Measurements from ENCODE around the gene SCEL. TPM values are rescaled to one million over a fixed set of nuclear protein-coding genes. Genes with fewer than 3 reads are reported as not detected.

Gene SCEL
- total RNA-seq, 1 donor from 2014 or later = not detected

DNA sequence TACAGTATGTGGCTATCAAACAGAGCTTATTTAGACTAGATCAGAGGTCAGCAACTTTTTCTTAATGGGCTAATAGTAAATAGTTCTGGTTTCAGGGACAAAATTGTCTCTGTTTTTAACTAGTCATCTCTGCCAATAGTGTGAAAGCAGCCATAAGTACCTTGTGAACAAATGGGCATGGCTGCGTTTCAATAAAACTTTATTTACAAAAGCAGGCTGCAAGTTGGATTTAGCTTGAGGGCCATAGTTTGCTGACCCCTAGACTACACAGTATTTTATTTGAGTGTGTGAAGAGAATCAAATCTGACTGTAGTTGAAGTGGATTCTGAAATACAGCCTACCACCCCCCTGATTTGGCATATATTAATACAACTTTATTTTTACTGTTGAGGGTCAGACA lies 75.6 kb downstream of the SCEL start:
- no peak for DNase-seq (ENCODE audit: low spot score)
- TF ChIP-seq, protein P1, sequence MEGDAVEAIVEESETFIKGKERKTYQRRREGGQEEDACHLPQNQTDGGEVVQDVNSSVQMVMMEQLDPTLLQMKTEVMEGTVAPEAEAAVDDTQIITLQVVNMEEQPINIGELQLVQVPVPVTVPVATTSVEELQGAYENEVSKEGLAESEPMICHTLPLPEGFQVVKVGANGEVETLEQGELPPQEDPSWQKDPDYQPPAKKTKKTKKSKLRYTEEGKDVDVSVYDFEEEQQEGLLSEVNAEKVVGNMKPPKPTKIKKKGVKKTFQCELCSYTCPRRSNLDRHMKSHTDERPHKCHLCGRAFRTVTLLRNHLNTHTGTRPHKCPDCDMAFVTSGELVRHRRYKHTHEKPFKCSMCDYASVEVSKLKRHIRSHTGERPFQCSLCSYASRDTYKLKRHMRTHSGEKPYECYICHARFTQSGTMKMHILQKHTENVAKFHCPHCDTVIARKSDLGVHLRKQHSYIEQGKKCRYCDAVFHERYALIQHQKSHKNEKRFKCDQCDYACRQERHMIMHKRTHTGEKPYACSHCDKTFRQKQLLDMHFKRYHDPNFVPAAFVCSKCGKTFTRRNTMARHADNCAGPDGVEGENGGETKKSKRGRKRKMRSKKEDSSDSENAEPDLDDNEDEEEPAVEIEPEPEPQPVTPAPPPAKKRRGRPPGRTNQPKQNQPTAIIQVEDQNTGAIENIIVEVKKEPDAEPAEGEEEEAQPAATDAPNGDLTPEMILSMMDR (IDR thresholded peaks at IDR 0.05; ENCODE audit: unreplicated experiment) = no peak
- Mint-ChIP-seq H3K4me3 (ENCODE audit: unreplicated experiment) (no peak overlapping the region), H3K27ac (ENCODE audit: unreplicated experiment) (no peak overlapping the region), H3K36me3 (ENCODE audit: low read depth, unreplicated experiment) (no peaks in the 10 kb centered on the region), H3K4me1 (ENCODE audit: unreplicated experiment) (no peaks in the 10 kb centered on the region), H3K27me3 (ENCODE audit: unreplicated experiment) (no peaks in the 10 kb centered on the region), H3K9me3 (ENCODE audit: unreplicated experiment) (no peaks in the 10 kb centered on the region)

DNA sequence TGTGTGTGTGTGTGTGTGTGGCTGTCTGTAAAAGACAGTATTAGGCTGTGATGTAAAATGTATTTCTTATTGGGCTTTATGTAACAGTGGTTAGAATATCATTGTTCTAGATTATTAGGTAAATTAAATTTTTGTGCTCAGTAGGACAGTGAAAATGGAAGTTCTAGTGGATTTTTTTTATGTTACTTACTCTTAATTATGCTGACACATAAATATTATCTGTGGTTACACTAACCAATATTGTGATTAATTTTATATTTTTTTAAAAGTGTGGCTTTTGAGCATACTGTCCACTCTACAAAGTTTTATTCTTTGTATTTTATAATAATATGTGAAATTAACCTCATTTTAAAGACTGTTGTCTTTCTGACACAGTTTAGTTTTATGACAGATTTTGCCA lies 80.5 kb downstream of the SCEL start:
- TF ChIP-seq, protein P1 (IDR thresholded peaks at IDR 0.05; ENCODE audit: unreplicated experiment) = no peak
- Mint-ChIP-seq H3K4me3 (ENCODE audit: unreplicated experiment) (no peak overlapping the region), H3K27ac (ENCODE audit: unreplicated experiment) (no peak overlapping the region), H3K36me3 (ENCODE audit: low read depth, unreplicated experiment) (no peaks in the 10 kb centered on the region), H3K4me1 (ENCODE audit: unreplicated experiment) (peaks cover 4% of the 10 kb centered on the region), H3K27me3 (ENCODE audit: unreplicated experiment) (no peaks in the 10 kb centered on the region), H3K9me3 (ENCODE audit: unreplicated experiment) (no peaks in the 10 kb centered on the region)
- no peak for DNase-seq (ENCODE audit: low spot score)

DNA sequence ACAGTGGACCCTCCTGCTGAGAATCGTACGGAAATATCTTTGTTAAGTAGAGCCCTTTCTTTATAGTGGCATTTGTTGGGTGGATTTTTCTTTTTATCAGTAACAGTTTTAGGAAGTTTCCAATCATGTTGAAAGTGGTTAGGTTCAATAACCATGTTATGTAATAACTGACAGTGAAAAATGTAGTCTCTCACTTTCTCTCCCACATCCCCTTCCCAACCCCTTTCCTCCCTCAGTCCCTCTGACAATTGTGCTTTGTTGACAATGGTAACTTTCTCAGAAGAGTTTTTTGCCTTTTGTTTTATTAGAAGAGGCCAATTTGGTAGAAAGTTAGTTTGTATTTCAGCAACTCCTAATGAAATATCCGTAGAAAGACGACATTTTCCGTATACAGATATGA lies 84.1 kb downstream of the SCEL start:
- H3K4me3 Mint-ChIP-seq (ENCODE audit: unreplicated experiment) = no peak overlapping the region
- H3K9me3 Mint-ChIP-seq (ENCODE audit: unreplicated experiment) = no peaks in the 10 kb centered on the region
- peaks cover 4% of the 10 kb centered on the region for H3K4me1 Mint-ChIP-seq (ENCODE audit: unreplicated experiment)
- H3K27me3 Mint-ChIP-seq (ENCODE audit: unreplicated experiment) = no peaks in the 10 kb centered on the region
- no peak overlapping the region for H3K27ac Mint-ChIP-seq (ENCODE audit: unreplicated experiment)
- no peak for DNase-seq (ENCODE audit: low spot score)
- TF ChIP-seq, protein P1 (IDR thresholded peaks at IDR 0.05; ENCODE audit: unreplicated experiment) = no peak
- H3K36me3 Mint-ChIP-seq (ENCODE audit: low read depth, unreplicated experiment) = no peaks in the 10 kb centered on the region

DNA sequence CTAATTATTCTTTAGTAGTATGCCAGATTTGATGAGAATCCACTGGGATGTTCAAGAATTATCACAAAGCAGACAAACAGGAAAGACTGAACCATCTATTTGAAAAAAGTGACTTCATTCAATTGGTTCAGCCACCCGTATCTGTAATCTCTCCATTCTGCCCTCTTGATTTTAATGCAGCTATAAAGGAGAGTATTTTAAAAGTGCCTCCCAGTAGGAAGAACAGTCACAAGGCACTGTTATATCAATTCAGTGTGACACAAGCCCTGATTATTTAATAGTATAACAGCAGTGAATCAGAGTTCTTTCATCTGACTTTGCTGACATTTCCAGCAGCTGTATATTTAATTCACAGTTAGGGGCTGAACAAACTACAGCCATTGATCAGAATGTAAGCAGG lies 84.6 kb downstream of the SCEL start:
- no peak overlapping the region for H3K27ac Mint-ChIP-seq (ENCODE audit: unreplicated experiment)
- H3K27me3 Mint-ChIP-seq (ENCODE audit: unreplicated experiment) = no peaks in the 10 kb centered on the region
- DNase-seq (ENCODE audit: low spot score) = no peak

DNA sequence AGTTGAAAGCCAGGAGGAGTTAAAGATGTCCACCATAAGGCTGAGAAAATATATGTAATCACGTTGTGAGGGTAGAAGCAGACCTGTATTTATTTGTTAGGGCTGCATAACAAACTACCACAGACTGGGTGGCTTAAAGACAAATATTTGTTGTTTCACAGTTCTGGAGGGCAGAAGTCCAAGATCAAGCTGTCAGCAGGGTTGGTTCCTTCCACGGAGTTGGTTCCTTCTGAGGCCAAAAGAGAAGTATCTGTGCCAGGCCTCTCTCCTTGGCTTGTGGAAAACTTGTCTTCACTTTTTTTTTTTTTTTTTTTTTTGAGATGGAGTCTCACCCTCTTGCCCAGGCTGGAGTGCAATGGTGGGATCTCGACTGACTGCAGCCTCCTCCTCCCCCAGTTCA lies 88.3 kb downstream of the SCEL start:
- no peaks in the 10 kb centered on the region for H3K4me1 Mint-ChIP-seq (ENCODE audit: unreplicated experiment)
- no peaks in the 10 kb centered on the region for H3K27me3 Mint-ChIP-seq (ENCODE audit: unreplicated experiment)
- no peak for DNase-seq (ENCODE audit: low spot score)
- no peaks in the 10 kb centered on the region for H3K9me3 Mint-ChIP-seq (ENCODE audit: unreplicated experiment)
- no peak overlapping the region for H3K4me3 Mint-ChIP-seq (ENCODE audit: unreplicated experiment)
- no peak overlapping the region for H3K27ac Mint-ChIP-seq (ENCODE audit: unreplicated experiment)
- TF ChIP-seq, protein P1 (IDR thresholded peaks at IDR 0.05; ENCODE audit: unreplicated experiment) = no peak
- H3K36me3 Mint-ChIP-seq (ENCODE audit: low read depth, unreplicated experiment) = no peaks in the 10 kb centered on the region

More for the DNA sequence above, 84.6 kb downstream of the SCEL start:
- Mint-ChIP-seq H3K9me3 (ENCODE audit: unreplicated experiment) (no peaks in the 10 kb centered on the region), H3K4me3 (ENCODE audit: unreplicated experiment) (no peak overlapping the region), H3K36me3 (ENCODE audit: low read depth, unreplicated experiment) (no peaks in the 10 kb centered on the region), H3K4me1 (ENCODE audit: unreplicated experiment) (peaks cover 4% of the 10 kb centered on the region)
- TF ChIP-seq, protein P1 (IDR thresholded peaks at IDR 0.05; ENCODE audit: unreplicated experiment) = no peak
